RWPE2 (cell line): ENCODE measurements around the gene WDR64.

Source experiments
- ATAC-seq: fragments of 200-7000 bp; cut with Tn5 transposase; 3 replicates; pipeline ENCODE4 v1.9.1; 2021; ENCODE audit warnings: low read depth
- DNase-seq: peaks from one replicate; pipeline ENCODE4 v3.0.0-alpha.2; 2020; ENCODE audit warnings: low spot score
- H3K27ac ChIP-seq: fragments of 450-650 bp; 2 replicates; pipeline ENCODE4 v1.5.1; 2017; ENCODE audit warnings: mild to moderate bottlenecking; ENCODE audit not compliant: poor library complexity, severe bottlenecking
- H3K27me3 ChIP-seq: fragments of 250-450 bp; sonication (Bioruptor Pico); 2 replicates; pipeline ENCODE4 v1.5.1; 2021; ENCODE audit warnings: mild to moderate bottlenecking, moderate library complexity; ENCODE audit not compliant: insufficient read depth, poor library complexity, severe bottlenecking
- H3K36me3 ChIP-seq: fragments of 250-450 bp; sonication (Bioruptor Pico); 2 replicates; pipeline ENCODE4 v1.5.1; 2020; ENCODE audit warnings: low read depth, mild to moderate bottlenecking, moderate library complexity
- H3K4me1 ChIP-seq: fragments of 250-450 bp; sonication (Bioruptor Pico); 2 replicates; pipeline ENCODE4 v1.5.1; 2021; ENCODE audit warnings: mild to moderate bottlenecking, moderate library complexity; ENCODE audit not compliant: insufficient read depth, poor library complexity, severe bottlenecking
- H3K4me3 ChIP-seq: fragments of 250-450 bp; sonication (Bioruptor Pico); 2 replicates; pipeline ENCODE4 v1.5.1; 2021; ENCODE audit warnings: mild to moderate bottlenecking, moderate library complexity; ENCODE audit not compliant: severe bottlenecking
- H3K9me3 ChIP-seq: fragments of 250-450 bp; sonication (Bioruptor Pico); 2 replicates; pipeline ENCODE4 v1.5.1; 2021; ENCODE audit warnings: mild to moderate bottlenecking, moderate library complexity; ENCODE audit not compliant: severe bottlenecking
- TF ChIP-seq, protein P1 (sequence below): fragments of 450-650 bp; IDR thresholded peaks from one replicate; pipeline ENCODE4 v1.5.1; 2017; ENCODE audit warnings: mild to moderate bottlenecking, moderate library complexity; ENCODE audit not compliant: poor library complexity, severe bottlenecking

Gene WDR64

DNA sequence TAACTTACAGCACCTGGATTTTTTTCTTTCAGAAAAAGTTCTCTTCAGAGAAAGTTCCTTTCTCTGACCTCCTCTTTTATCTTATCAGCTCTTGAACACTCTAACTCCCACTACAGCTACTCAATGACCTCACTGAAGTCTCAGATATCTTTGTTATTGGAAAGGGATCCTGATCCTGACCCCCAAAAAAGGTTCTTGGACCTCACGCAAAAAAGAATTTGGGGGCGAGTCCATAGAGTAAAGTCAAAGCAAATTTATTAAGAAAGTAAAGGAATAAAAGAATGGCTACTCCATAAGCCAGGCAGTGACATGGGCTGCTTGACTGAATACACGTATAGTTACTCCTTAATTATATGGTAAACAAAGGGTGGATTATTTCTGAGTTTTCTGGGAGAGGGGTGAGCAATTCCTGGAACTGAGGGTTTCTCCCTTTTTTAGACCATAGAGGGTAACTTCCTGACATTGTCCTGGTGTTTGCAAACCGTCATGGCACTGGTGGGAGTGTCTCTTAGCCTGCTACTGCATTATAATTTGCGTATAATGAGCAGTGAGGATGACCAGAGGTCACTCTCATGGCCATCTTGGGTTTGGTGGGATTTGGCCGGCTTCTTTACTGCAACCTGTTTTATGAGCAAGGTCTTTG, 44.2 kb downstream of the WDR64 start:
- TF ChIP-seq, protein P1, sequence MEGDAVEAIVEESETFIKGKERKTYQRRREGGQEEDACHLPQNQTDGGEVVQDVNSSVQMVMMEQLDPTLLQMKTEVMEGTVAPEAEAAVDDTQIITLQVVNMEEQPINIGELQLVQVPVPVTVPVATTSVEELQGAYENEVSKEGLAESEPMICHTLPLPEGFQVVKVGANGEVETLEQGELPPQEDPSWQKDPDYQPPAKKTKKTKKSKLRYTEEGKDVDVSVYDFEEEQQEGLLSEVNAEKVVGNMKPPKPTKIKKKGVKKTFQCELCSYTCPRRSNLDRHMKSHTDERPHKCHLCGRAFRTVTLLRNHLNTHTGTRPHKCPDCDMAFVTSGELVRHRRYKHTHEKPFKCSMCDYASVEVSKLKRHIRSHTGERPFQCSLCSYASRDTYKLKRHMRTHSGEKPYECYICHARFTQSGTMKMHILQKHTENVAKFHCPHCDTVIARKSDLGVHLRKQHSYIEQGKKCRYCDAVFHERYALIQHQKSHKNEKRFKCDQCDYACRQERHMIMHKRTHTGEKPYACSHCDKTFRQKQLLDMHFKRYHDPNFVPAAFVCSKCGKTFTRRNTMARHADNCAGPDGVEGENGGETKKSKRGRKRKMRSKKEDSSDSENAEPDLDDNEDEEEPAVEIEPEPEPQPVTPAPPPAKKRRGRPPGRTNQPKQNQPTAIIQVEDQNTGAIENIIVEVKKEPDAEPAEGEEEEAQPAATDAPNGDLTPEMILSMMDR, result no peak
- no peak overlapping the region for H3K27ac ChIP-seq
- H3K4me3 ChIP-seq, result no peak overlapping the region
- H3K9me3 ChIP-seq, result no peaks in the 10 kb centered on the region
- no peaks in the 10 kb centered on the region for H3K4me1 ChIP-seq
- H3K36me3 ChIP-seq, result no peaks in the 10 kb centered on the region
- no peaks in the 10 kb centered on the region for H3K27me3 ChIP-seq
- ATAC-seq (no peak), DNase-seq (no peak)

DNA sequence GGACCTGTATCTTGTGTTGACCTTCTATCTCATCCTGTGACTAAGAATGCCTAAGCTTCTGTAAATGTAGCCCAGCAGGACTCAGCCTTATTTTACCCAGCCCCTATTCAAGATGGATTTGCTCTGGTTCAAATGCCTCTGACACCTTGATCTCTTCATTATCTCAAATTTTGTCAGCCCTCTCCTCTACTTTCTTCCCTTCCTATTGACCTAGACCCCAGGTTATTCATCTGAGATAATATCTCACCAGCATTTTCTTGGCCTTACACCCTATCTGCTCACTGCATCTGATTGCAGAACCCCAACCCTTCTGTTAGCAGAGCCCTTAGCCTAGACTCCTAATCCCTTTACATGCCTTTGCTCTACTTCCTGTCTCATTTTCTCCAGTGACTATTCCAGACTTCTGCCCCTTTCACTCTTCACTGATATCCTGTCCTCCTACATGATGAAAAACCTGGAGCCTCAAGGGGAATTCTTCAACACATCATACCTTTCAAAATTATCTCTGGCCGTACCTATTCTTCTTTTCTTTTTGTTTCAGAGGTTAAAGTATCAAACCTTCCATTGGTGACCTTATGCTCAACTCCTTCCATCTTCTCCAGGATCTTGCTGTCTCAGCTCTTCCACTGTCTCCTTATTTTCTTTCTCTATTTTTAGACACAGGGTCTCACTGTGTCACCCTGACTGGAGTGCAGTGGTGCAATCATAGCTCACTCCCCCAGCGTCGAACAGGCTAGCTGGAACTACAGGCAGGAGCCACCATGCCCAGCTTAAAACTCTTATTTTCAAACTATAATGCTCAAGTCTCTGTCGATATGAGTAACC, 44.9 kb downstream of the WDR64 start:
- no peak for ATAC-seq
- peaks cover 5% of the 10 kb centered on the region for H3K4me1 ChIP-seq

DNA sequence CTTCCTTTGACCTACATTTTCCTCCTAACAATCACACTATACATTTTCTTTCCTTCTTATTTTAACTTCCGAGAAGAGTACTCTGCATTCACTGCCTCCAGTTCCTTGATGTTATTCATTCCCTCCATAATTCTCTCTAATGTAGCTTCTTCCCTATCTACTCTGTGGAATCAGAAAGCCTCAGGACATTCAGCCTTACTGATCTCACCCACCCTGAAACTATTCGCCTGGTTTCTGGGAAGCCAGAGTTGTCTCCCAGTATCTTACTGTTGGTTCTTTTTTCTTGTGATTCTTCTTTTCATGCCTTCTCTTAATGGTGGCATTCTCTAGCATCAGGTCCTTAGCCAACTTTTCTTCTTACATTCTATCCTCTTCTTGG, 45.5 kb downstream of the WDR64 start:
- ATAC-seq (no peak), DNase-seq (no peak)
- TF ChIP-seq, protein P1, result no peak
- Histone ChIP-seq H3K4me3 (no peak overlapping the region), H3K27ac (no peak overlapping the region), H3K4me1 (peaks cover 11% of the 10 kb centered on the region), H3K36me3 (no peaks in the 10 kb centered on the region), H3K9me3 (no peaks in the 10 kb centered on the region), H3K27me3 (no peaks in the 10 kb centered on the region)

More for the DNA sequence above, 44.9 kb downstream of the WDR64 start:
- Histone ChIP-seq H3K27me3 (no peaks in the 10 kb centered on the region), H3K27ac (no peak overlapping the region), H3K36me3 (no peaks in the 10 kb centered on the region), H3K9me3 (no peaks in the 10 kb centered on the region), H3K4me3 (no peak overlapping the region)
- DNase-seq, result no peak
- TF ChIP-seq, protein P1, result no peak

DNA sequence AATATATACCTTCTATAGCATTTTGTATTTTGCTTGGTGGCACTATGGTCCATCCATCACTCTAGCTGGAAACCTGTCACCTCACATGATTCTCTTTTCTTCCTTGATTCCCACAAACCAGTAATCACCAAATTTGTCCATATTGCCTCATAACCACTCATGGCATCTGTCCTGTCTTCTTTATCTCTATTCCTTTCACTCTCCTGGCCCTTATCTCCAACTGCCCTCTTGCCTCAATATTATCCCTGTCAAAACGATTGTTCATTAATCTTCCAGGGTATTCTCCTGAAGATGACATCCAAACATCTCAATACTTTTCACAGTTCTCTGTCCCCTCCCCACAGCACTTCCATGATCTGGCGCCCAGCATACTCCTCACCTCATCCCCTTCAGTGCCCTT, 46.1 kb downstream of the WDR64 start:
- Histone ChIP-seq H3K9me3 (no peaks in the 10 kb centered on the region), H3K27ac (no peak overlapping the region), H3K4me1 (peaks cover 16% of the 10 kb centered on the region), H3K27me3 (no peaks in the 10 kb centered on the region), H3K36me3 (no peaks in the 10 kb centered on the region), H3K4me3 (no peak overlapping the region)
- TF ChIP-seq, protein P1, result no peak
- no peak for DNase-seq
- ATAC-seq, result no peak
